ENCODE data around the gene CLPTM1.

GRCh38 chr19:45021971-45022370, 66.8 kb downstream of the CLPTM1 start:
- TF ChIP-seq CTCF (IDR thresholded peaks at IDR 0.05) (no peak), POLR2AphosphoS5 (IDR thresholded peaks at IDR 0.05) (no peak), POLR2A (IDR thresholded peaks at IDR 0.05) (no peak)

Measured in stomach (tissue), 4 donors.